Keratinocyte (primary cell): ENCODE data around the gene KMT5C.

Experiments used
- EZH2 ChIP-seq: IDR thresholded peaks from one replicate; pipeline ENCODE4 v1.6.1; 2012; ENCODE audit warnings: inconsistent platforms, mild to moderate bottlenecking, low read length, moderate library complexity
- TF ChIP-seq, protein P1 (sequence below), 3 experiments: IDR thresholded peaks in 1 of 3; conservative IDR thresholded peaks in 1 of 3; optimal IDR thresholded peaks in 1 of 3; 2 replicates in 2 of 3; 3 replicates in 1 of 3; pipeline versions ENCODE3 to v1.5.1; 2011; ENCODE audit warnings: low read length in 3 of 3, mild to moderate bottlenecking in 3 of 3, moderate library complexity in 2 of 3, control low read depth in 1 of 3, inconsistent platforms in 1 of 3; ENCODE audit not compliant: insufficient read depth in 2 of 3; ENCODE audit errors: extremely low read depth in 1 of 3

DNA sequence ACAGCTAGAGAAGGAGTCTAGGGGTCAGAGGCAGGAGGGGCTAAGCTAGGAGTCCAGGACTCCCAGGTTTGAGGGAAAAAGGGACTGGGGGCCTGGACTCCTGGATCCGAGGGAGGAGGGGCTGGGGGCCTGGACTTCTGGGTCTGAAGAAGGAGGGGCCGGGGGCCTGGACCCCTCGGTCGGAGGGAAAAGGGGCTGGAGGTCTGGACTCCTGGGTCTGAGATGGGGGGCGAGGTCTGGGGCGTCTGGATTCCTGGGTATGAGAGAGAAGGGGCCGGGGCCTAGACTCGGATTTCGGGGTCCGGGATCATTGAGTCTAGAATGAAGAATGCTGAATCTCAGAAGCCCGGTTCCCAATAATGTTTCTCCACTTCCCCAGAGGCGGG, 37.4 kb upstream of the KMT5C start:
- no peak for TF ChIP-seq EZH2
- TF ChIP-seq, protein P1, sequence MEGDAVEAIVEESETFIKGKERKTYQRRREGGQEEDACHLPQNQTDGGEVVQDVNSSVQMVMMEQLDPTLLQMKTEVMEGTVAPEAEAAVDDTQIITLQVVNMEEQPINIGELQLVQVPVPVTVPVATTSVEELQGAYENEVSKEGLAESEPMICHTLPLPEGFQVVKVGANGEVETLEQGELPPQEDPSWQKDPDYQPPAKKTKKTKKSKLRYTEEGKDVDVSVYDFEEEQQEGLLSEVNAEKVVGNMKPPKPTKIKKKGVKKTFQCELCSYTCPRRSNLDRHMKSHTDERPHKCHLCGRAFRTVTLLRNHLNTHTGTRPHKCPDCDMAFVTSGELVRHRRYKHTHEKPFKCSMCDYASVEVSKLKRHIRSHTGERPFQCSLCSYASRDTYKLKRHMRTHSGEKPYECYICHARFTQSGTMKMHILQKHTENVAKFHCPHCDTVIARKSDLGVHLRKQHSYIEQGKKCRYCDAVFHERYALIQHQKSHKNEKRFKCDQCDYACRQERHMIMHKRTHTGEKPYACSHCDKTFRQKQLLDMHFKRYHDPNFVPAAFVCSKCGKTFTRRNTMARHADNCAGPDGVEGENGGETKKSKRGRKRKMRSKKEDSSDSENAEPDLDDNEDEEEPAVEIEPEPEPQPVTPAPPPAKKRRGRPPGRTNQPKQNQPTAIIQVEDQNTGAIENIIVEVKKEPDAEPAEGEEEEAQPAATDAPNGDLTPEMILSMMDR (optimal IDR thresholded peaks at IDR 0.05 in 1 of 3, IDR thresholded peaks at IDR 0.05 in 1 of 3, conservative IDR thresholded peaks at IDR 0.05 in 1 of 3; ENCODE audit: extremely low read depth in 1 of 3, insufficient read depth in 2 of 3, low read length in 3 of 3): no peak
